Heart left ventricle (tissue), 13 donors: ENCODE measurements around the gene DYNLRB2.

Experiments used
- POLR2A ChIP-seq, 2 donors: fragments of 450-650 bp; IDR thresholded peaks; one replicate each; pipeline ENCODE4 v1.6.1; 2017; ENCODE audit warnings: antibody characterized with exemption in 2 of 2, mild to moderate bottlenecking in 2 of 2, moderate library complexity in 2 of 2
- TF ChIP-seq, protein P1 (sequence below), 12 donors: fragments of 200-600 bp; sonication (generic) in 4 of 12; IDR thresholded peaks; one replicate each; pipeline versions ENCODE4 v1.5.0 to v1.8.0; 2018 to 2022; ENCODE audit warnings: antibody characterized with exemption in 12 of 12, mild to moderate bottlenecking in 5 of 12
- donor health status: ischemic (EF 13 %, LVEDD 7.1; RV severe dilation, severe dysfunction).
- donor health status: DM: no; HTN: yes; CAD: no.
- donor health status: DM: no; HTN: no; CAD: no.
- donor health status: ischemic (EF 25% LVEDD 6.9; RV normal size, moderate dysfunction).
- donor health status: ischemic (EF 25% LVEDD 5.7; RV mildly dilated, moderate dysfunction).
- donor health status: ischemic (EF 35%, LVEDD 5.7; RV mildly dilated, moderate dysfunction).
- donor health status: nonischemic (EF 11% LVEDD 7.7; RV severe dilation, severe dysfunction).
- donor health status: DM: yes; HTN: yes; CAD: no.
- donor health status: PGD.
- donor health status: ischemic (EF 29% LVEDD 5.4; RV normal size, mild dysfunction).
- donor health status: nonischemic (EF 23%, LVEDD 6.1; RV moderate dilation, normal function).

DNA sequence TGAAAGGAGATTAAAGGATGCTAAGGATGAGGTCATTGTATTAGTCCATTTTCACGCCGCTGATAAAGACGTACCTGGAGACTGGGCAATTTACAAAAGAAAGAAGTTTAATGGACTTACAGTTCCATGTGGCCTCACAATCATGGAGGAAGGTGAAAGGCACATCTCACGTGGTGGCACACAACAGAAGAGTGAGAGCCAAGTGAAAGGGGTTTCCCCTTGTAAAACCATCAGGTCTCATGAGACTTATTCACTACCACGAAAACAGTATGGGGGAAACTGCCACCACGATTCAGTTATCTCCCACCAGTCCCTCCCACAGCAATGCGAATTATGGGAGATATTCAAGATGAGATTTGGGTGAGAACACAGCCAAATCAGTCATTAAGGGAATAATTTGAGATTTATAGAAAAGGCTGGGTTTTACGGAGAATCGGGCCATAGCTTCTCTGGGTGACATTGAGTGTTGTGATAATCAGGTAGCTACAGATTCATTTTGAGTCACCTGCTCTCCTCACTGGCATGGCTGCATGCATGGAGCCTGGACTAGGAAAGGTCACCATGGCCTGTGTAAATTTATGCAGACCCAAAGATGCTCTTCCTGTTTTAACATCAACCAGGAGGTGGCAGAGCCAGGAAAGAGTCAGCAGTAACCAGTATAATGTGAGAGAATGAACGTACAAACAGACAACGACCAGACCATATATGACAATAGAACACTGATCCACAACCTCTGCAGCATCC, 40.5 kb upstream of the DYNLRB2 start:
- TF ChIP-seq, protein P1, sequence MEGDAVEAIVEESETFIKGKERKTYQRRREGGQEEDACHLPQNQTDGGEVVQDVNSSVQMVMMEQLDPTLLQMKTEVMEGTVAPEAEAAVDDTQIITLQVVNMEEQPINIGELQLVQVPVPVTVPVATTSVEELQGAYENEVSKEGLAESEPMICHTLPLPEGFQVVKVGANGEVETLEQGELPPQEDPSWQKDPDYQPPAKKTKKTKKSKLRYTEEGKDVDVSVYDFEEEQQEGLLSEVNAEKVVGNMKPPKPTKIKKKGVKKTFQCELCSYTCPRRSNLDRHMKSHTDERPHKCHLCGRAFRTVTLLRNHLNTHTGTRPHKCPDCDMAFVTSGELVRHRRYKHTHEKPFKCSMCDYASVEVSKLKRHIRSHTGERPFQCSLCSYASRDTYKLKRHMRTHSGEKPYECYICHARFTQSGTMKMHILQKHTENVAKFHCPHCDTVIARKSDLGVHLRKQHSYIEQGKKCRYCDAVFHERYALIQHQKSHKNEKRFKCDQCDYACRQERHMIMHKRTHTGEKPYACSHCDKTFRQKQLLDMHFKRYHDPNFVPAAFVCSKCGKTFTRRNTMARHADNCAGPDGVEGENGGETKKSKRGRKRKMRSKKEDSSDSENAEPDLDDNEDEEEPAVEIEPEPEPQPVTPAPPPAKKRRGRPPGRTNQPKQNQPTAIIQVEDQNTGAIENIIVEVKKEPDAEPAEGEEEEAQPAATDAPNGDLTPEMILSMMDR (IDR thresholded peaks at IDR 0.05) = no peak
- TF ChIP-seq POLR2A (IDR thresholded peaks at IDR 0.05) = no peak
